HG03108 (cell line): ENCODE data around the gene TPO.
"Not testable (repeated sequence)": the region's sequence is repeated elsewhere in the genome, so short reads cannot be mapped to it uniquely, and the experiment has no call there.

Experiments used
- ATAC-seq: cut with Tn5 transposase; IDR thresholded peaks from one replicate; pipeline ENCODE4 v1.9.1; 2021; ENCODE audit warnings: moderate library complexity; ENCODE audit not compliant: unreplicated experiment

Gene TPO

GRCh38 chr2:1482253-1482675 is 69.0 kb downstream of the TPO start:
- no peak for ATAC-seq

- ATAC-seq: no peak
These were observed 69.7 kb downstream of the TPO start for GRCh38 chr2:1482981-1483380.

DNA sequence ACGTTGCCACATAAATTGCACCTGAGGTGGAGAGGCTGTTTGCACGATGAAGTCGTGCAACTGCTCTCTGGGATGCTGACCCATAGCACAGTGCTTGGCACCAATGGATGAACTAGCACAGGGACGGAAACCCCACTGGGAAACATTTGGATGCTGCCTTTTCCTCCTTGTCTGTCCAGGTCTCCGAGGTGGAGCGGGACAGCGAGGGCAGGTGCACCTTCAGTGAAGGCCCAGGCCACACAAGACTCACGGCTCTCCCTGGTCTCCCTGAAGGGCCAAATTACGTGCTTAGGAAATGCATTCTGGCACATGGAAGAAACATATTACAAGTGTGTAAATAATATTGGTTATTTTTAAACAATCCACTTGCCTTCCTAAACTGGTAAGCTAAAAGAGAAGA is 70.3 kb downstream of the TPO start:
- no peak for ATAC-seq

- ATAC-seq: no peak
These were observed 71.0 kb downstream of the TPO start for GRCh38 chr2:1484131-1484884.

DNA sequence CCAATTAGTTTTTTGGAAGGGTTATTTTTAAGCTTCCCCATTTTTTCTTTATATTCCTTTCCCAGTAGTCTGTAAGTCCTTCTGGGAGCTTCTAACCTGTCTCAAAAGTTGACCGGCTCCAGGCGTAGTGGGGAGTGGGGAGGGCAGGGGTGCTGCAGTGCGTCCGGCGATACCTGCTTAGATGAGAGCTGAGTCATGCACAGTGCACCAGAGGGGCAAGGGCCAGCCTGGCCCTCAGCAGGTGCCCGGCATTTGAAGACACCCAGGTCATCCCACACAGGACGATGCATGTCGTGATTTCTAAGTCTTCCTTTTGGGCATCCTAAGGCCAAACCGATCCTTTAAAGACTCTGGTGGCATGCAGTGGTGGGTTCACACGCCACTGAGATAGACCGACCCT is 73.4 kb downstream of the TPO start:
- ATAC-seq: no peak

GRCh38 chr2:1487758-1488157 is 74.5 kb downstream of the TPO start:
- ATAC-seq: no peak

DNA sequence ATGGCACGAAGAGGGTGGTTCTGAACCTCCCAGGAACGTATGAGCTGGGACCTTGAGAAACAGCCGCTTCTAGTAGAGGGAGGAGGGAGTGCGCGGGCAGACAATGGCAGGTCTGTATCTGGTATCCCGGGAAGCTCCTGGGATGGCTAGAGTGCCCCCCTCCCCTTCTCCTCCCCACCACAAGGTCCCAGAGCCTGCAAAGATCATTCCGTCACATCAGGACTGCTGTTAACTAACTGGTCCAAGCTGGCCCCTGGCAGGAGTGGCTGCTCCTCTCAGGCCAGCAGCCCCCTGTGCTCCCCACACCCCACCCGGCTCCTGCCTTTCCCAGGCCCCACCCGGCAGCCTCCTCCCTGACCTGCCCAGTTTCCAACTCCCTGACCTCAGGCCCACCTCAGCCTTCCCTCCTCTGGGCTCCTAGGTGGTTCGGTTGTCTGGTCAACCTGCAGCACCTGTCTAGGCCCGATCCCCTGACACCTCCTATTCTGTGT is 75.0 kb downstream of the TPO start:
- ATAC-seq: no peak

- no peak for ATAC-seq
These were observed 75.6 kb downstream of the TPO start for GRCh38 chr2:1488851-1489250.

DNA sequence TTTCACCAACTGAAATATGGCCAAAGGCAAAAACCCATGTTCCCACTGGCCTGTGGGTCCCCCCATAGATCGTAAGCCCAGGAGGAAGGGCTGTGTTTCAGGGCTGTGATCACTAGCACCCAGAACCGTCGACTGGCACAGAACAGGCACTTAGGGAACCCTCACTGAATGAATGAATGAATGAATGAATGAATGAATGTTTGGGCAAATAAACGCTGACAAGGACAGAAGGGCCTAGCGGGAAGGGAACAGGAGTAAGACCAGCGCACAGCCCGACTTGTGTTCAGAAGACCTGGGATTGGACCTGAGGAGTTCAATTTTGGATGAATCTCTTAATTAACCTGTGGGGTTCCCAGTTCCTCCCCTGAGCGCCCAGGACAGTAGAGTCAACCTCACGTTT is 76.2 kb downstream of the TPO start:
- ATAC-seq: no peak

GRCh38 chr2:1490381-1490780 is 77.1 kb downstream of the TPO start:
- ATAC-seq: not testable (repeated sequence)

GRCh38 chr2:1491751-1492150 is 78.5 kb downstream of the TPO start:
- ATAC-seq: no peak

DNA sequence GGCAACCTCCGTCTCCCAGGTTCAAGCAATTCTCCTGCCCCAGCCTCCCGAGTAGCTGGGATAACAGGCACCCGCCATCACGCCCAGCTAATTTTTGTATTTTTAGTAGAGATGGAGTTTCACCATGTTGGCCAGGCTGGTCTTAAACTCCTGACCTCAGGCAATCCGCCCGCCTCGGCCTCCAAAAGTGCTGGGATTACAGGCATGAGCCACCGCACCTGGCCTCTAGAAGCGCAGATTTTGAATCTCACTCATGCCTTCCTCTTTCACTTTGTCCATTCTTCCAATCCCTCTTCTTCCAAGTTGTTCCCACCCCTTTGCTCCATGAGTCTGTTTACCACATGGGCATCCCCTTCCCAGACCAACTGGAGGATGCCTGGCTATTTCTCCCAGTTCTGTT is 79.0 kb downstream of the TPO start:
- not testable (repeated sequence) for ATAC-seq

DNA sequence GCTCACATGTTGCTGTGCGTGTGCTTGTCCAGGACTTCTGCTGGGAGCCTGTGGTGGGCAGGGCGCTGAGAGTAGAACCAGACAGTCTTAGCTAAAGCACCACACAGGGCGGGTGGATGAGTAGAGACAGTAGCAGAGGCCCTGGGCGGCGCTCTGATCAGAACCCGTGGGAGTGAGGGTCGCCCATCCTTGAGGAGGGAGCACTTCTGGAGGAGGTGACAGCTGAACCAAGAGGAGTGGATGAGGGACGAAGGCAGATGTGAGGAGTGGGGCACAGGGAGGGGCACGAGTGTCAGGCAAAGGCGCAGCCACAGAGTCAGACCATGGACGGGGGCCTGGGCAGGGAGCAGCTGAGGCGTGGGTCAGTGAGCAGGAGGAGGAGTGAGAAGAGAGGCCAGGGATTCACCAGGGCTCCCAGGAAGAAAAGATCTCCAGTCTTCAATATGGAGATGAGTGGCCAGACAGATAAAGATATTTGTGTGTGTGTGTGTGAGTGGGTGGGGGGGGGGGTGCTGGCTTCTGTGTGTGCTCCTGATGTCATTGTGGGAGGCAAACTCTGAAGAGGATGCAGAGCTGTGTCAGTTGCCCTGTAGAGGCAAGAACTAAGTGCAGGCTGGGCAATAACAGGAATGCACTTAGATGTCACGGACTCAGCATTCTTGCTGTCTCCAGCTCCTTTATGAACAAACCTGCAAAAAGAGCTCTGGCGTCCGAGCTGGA is 79.6 kb downstream of the TPO start:
- no peak for ATAC-seq

GRCh38 chr2:1493431-1494126 is 80.3 kb downstream of the TPO start:
- ATAC-seq: no peak

DNA sequence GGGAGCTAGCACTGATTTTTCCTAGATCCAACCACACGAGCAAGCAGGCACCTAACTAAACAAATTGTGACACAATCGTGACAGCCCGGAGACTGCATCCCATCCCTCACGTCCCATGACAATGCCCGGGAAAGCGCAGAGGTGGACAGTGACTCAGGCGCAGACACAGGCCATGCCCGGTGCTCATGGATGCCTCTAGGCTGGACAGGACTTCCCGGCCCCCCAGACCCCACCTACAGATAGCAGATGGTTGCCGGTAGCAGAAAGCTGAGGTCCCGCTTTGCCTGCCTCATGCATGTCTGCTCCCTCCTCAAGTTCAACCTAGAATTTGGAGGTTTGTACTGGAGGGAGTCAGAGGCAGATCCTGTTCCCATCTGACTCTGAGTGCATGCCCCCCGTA is 81.0 kb downstream of the TPO start:
- no peak for ATAC-seq

- ATAC-seq: no peak
These were observed 81.6 kb downstream of the TPO start for GRCh38 chr2:1494906-1495305.

DNA sequence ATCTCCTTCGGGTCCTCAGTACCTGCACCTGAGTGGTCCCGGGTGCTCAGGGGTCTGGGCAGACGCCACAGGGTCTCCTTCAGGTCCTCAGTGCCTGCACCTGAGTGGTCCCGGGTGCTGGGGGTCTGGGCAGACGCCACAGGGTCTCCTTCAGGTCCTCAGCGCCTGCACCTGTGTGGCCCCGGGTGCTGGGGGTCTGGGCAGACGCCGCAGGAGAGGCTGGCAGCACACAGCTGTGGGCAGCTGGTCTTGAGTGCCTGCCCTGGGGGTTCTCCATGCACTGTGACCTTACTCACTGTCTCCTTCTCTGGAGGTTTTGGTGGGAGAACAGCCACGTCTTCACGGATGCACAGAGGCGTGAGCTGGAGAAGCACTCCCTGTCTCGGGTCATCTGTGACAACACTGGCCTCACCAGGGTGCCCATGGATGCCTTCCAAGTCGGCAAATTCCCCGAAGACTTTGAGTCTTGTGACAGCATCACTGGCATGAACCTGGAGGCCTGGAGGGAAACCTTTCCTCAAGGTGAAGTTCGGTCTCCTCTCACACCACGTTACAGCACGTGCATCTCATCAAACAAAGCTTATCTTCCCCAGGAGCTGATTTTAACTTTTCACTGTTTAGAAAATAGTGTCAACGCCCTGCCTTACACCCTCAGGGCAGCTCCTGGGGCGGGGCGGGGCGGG is 82.6 kb downstream of the TPO start:
- ATAC-seq: no peak

DNA sequence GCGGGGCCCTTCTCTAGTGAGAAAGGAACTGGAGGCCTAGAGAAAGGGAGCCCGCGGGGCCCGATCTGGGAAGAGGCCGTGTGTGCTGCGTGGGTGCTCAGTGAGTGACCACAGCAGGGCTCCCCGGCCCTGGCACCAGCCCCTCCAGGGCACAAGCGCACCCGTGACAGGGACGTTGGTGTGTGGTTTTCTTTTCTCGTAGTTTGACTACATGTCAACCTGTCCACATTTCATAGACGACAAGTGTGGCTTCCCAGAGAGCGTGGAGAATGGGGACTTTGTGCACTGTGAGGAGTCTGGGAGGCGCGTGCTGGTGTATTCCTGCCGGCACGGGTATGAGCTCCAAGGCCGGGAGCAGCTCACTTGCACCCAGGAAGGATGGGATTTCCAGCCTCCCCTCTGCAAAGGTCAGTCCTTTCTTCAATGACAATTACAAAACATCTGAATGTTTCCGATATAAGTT is 83.1 kb downstream of the TPO start:
- ATAC-seq: no peak

GRCh38 chr2:1497122-1497611 is 83.9 kb downstream of the TPO start:
- no peak for ATAC-seq

GRCh38 chr2:1498176-1498575 is 84.9 kb downstream of the TPO start:
- no peak for ATAC-seq
